PFSK-1 (cell line): ENCODE results near the gene PWWP2B.

Source experiments
- FOXP2 ChIP-seq: optimal IDR thresholded peaks from 2 replicates; pipeline ENCODE3; 2011; ENCODE audit warnings: borderline replicate concordance, control low read depth, inconsistent platforms; ENCODE audit not compliant: insufficient read depth; ENCODE audit errors: extremely low read length, extremely low read depth
- POLR2AphosphoS5 ChIP-seq: IDR thresholded peaks from 2 replicates; pipeline ENCODE4 v1.6.1; 2012; ENCODE audit warnings: low read depth, mild to moderate bottlenecking, control low read depth, low read length, moderate library complexity
- REST ChIP-seq, 2 experiments: IDR thresholded peaks; 2 replicates each; pipeline versions ENCODE4 v1.6.1 to v1.8.0; 2011 to 2012; ENCODE audit warnings: low read depth in 2 of 2, low read length in 2 of 2, control low read depth in 1 of 2, inconsistent platforms in 1 of 2, mild to moderate bottlenecking in 1 of 2, moderate library complexity in 1 of 2; ENCODE audit not compliant: insufficient read depth in 1 of 2
- SIN3A ChIP-seq: IDR thresholded peaks from 2 replicates; pipeline ENCODE4 v1.6.1; 2012; ENCODE audit warnings: mild to moderate bottlenecking, low read length, moderate library complexity, borderline replicate concordance; ENCODE audit not compliant: insufficient read depth
- TAF1 ChIP-seq: IDR thresholded peaks from 2 replicates; pipeline ENCODE4 v1.6.1; 2012; ENCODE audit warnings: low read length, control low read depth, borderline replicate concordance; ENCODE audit not compliant: insufficient read depth

PWWP2B gene

GRCh38 chr10:132418527-132419416, 21.8 kb downstream of the PWWP2B start:
- TF ChIP-seq REST (IDR thresholded peaks at IDR 0.05; ENCODE audit: insufficient read depth in 1 of 2, low read depth in 2 of 2, low read length in 2 of 2) (no peak), POLR2AphosphoS5 (no peak), TAF1 (no peak), SIN3A (no peak), FOXP2 (no peak)

GRCh38 chr10:132419538-132420468, 22.8 kb downstream of the PWWP2B start:
- no peak for TF ChIP-seq REST (IDR thresholded peaks at IDR 0.05; ENCODE audit: insufficient read depth in 1 of 2, low read depth in 2 of 2, low read length in 2 of 2)
- no peak for TF ChIP-seq SIN3A
- no peak for TF ChIP-seq POLR2AphosphoS5
- no peak for TF ChIP-seq FOXP2
- no peak for TF ChIP-seq TAF1

- TF ChIP-seq POLR2AphosphoS5 (no peak), TAF1 (no peak), FOXP2 (no peak), REST (IDR thresholded peaks at IDR 0.05; ENCODE audit: insufficient read depth in 1 of 2, low read depth in 2 of 2, low read length in 2 of 2) (no peak), SIN3A (no peak)
Measured at GRCh38 chr10:132420469-132420980, 23.5 kb downstream of the PWWP2B start.

- TF ChIP-seq POLR2AphosphoS5 (no peak), SIN3A (no peak), FOXP2 (no peak), REST (IDR thresholded peaks at IDR 0.05; ENCODE audit: insufficient read depth in 1 of 2, low read depth in 2 of 2, low read length in 2 of 2) (no peak), TAF1 (no peak)
Measured at GRCh38 chr10:132420981-132421846, 24.2 kb downstream of the PWWP2B start.
